Mesenchymal stem cell (in vitro differentiated cells and primary cell): ENCODE results near the gene PLXNA2.

Experiments used
- DNase-seq: peaks from one replicate; pipeline ENCODE4 v3.0.0-alpha.2; 2013
- H2AFZ ChIP-seq: one replicate; pipeline ENCODE4 v1.6.1; 2013; ENCODE audit warnings: low read depth, mild to moderate bottlenecking, control low read depth, inconsistent platforms, low read length, moderate library complexity
- H2AK5ac ChIP-seq: 2 replicates; pipeline ENCODE4 v1.6.1; 2013; ENCODE audit warnings: low read length, moderate library complexity, mild to moderate bottlenecking, inconsistent platforms; ENCODE audit not compliant: severe bottlenecking
- H2BK120ac ChIP-seq: one replicate; pipeline ENCODE4 v1.6.1; 2013; ENCODE audit warnings: low read depth, mild to moderate bottlenecking, inconsistent platforms, low read length, moderate library complexity
- H2BK12ac ChIP-seq, 2 experiments: one replicate each; pipeline ENCODE4 v1.6.1; 2013; ENCODE audit warnings: inconsistent platforms in 2 of 2, low read length in 2 of 2, mild to moderate bottlenecking in 2 of 2, moderate library complexity in 2 of 2, control low read depth in 1 of 2
- H2BK15ac ChIP-seq: one replicate; pipeline ENCODE4 v1.6.1; 2013; ENCODE audit warnings: mild to moderate bottlenecking, low read depth, inconsistent platforms; ENCODE audit not compliant: poor library complexity, severe bottlenecking
- H2BK5ac ChIP-seq: 2 replicates; pipeline ENCODE4 v1.6.1; 2013; ENCODE audit warnings: low read depth, mild to moderate bottlenecking, low read length, control low read depth, inconsistent platforms; ENCODE audit not compliant: poor library complexity, severe bottlenecking
- H3K14ac ChIP-seq, 2 experiments: one replicate each; pipeline ENCODE4 v1.6.1; 2013; ENCODE audit warnings: inconsistent platforms in 2 of 2, low read length in 2 of 2, control low read depth in 1 of 2, mild to moderate bottlenecking in 1 of 2, moderate library complexity in 1 of 2
- H3K18ac ChIP-seq, 2 experiments: one replicate each; pipeline ENCODE4 v1.6.1; 2013; ENCODE audit warnings: inconsistent platforms in 2 of 2, low read length in 2 of 2, control low read depth in 1 of 2, low read depth in 1 of 2, mild to moderate bottlenecking in 1 of 2
- H3K23ac ChIP-seq, 2 experiments: one replicate each; pipeline ENCODE4 v1.6.1; 2013; ENCODE audit warnings: inconsistent platforms in 2 of 2, low read length in 2 of 2, mild to moderate bottlenecking in 2 of 2, moderate library complexity in 2 of 2, control low read depth in 1 of 2
- H3K27ac ChIP-seq: 2 replicates; pipeline ENCODE4 v1.5.1; 2013; ENCODE audit warnings: mild to moderate bottlenecking, moderate library complexity, low read length, control low read depth, inconsistent platforms; ENCODE audit not compliant: poor library complexity, severe bottlenecking
- H3K27me3 ChIP-seq, 2 experiments: 2 replicates each; pipeline versions ENCODE4 v1.6.1 to v1.7.0; 2013; ENCODE audit warnings: low read length in 2 of 2, mild to moderate bottlenecking in 2 of 2, moderate library complexity in 2 of 2, control low read depth in 1 of 2, inconsistent platforms in 1 of 2; ENCODE audit not compliant: control insufficient read depth in 1 of 2, insufficient read depth in 1 of 2
- H3K36me3 ChIP-seq, 2 experiments: 2 replicates each; pipeline versions ENCODE4 v1.6.1 to v1.7.0; 2013; ENCODE audit warnings: low read length in 2 of 2, control low read depth in 1 of 2, inconsistent platforms in 1 of 2, low read depth in 1 of 2, mild to moderate bottlenecking in 1 of 2; ENCODE audit not compliant: insufficient read depth in 2 of 2, control insufficient read depth in 1 of 2
- H3K4ac ChIP-seq, 2 experiments: one replicate each; pipeline ENCODE4 v1.6.1; 2013; ENCODE audit warnings: inconsistent platforms in 2 of 2, low read length in 2 of 2, mild to moderate bottlenecking in 2 of 2, moderate library complexity in 2 of 2, control low read depth in 1 of 2, low read depth in 1 of 2
- H3K4me1 ChIP-seq: 2 replicates; pipeline ENCODE4 v1.6.1; 2013; ENCODE audit warnings: low read depth, low read length, control low read depth; ENCODE audit not compliant: control insufficient read depth, insufficient read depth
- H3K4me2 ChIP-seq: 2 replicates; pipeline ENCODE4 v1.6.1; 2013; ENCODE audit warnings: low read length, mild to moderate bottlenecking, inconsistent platforms; ENCODE audit not compliant: poor library complexity, severe bottlenecking
- H3K4me3 ChIP-seq, 2 experiments: 2 replicates each; pipeline versions ENCODE4 v1.5.1 to v1.7.0; 2013; ENCODE audit warnings: low read length in 2 of 2, mild to moderate bottlenecking in 2 of 2, control low read depth in 1 of 2, low read depth in 1 of 2; ENCODE audit not compliant: insufficient read depth in 1 of 2
- H3K79me1 ChIP-seq: replicated peaks from 2 replicates; pipeline ENCODE4 v1.6.1; 2013; ENCODE audit warnings: mild to moderate bottlenecking, control low read depth, low read length, inconsistent platforms; ENCODE audit not compliant: poor library complexity, severe bottlenecking
- H3K9ac ChIP-seq: 2 replicates; pipeline ENCODE4 v1.7.0; 2013; ENCODE audit warnings: mild to moderate bottlenecking, low read length, moderate library complexity
- H3K9me3 ChIP-seq: 2 replicates; pipeline ENCODE4 v1.7.0; 2013; ENCODE audit warnings: mild to moderate bottlenecking, low read length; ENCODE audit not compliant: control insufficient read depth
- H4K8ac ChIP-seq: one replicate; pipeline ENCODE4 v1.6.1; 2013; ENCODE audit warnings: inconsistent platforms, mild to moderate bottlenecking, low read length, moderate library complexity
- H4K91ac ChIP-seq: one replicate; pipeline ENCODE4 v1.6.1; 2013; ENCODE audit warnings: mild to moderate bottlenecking, low read length, inconsistent platforms
- WGBS: methylation state at CpG from one replicate; pipeline ENCODE4 v1.1.7; 2013; ENCODE audit warnings: mixed read lengths; 5-methylcytosine and 5-hydroxymethylcytosine counted together

PLXNA2 gene

DNA sequence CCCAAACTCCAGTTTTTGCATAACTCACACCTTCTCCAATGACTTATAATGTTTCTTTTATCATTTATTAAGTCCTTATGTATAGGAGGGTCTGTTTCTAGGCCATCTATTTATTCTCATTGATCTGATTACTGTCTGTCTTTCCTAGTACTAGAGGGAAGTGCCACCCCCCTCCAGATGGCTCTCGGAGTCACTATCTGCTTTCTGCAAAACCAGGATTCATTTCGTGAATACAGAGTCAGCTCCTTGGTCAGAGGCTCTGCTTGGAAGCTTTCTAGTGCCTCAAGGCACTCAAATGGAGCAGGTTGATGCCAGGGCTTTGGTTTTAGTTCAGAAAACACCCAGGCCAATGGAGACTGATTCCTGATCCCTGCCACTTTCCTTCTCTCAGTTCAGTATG lies 231.0 kb downstream of the PLXNA2 start:
- Histone ChIP-seq H3K4ac (no peak overlapping the region), H3K9ac (no peak overlapping the region), H3K18ac (no peak overlapping the region), H3K9me3 (no peaks in the 10 kb centered on the region), H3K23ac (no peak overlapping the region), H2AK5ac (no peak overlapping the region), H3K27me3 (peaks cover 4 to 6% of the 10 kb centered on the region in 2 experiments), H2BK120ac (no peak overlapping the region), H3K27ac (no peak overlapping the region), H4K8ac (no peak overlapping the region), H2AFZ (no peak overlapping the region), H3K14ac (no peak overlapping the region), H3K4me2 (no peak overlapping the region), H2BK12ac (no peak overlapping the region), H3K4me3 (no peak overlapping the region), H3K36me3 (no peaks in the 10 kb centered on the region), H2BK15ac (no peak overlapping the region), H4K91ac (no peak overlapping the region), H3K79me1 (no peaks in the 10 kb centered on the region), H3K4me1 (peaks cover 4% of the 10 kb centered on the region), H2BK5ac (no peak overlapping the region)
- 85% methylated on average over 2 of the region's 2 CpGs for WGBS
- no peak for DNase-seq

DNA sequence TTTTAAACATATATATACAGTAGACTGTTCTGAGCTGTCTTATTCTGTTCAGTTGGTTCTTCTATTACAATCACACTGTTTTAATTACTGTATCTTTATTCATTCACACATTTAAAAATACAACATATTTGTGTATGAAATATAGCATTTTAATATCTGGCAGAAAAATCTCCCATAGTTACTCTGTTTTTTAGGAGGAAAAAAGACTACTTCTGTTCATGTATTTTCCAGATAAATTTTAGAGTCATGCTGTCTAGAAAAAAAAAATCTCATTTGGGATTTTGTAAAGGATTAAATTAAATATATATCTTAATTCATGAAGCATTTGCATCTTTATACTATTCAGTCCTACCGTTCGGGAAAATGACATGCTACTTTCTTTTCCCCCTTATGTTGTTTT lies 231.5 kb downstream of the PLXNA2 start:
- H3K4ac ChIP-seq = no peak overlapping the region
- H3K9ac ChIP-seq = no peak overlapping the region

DNA sequence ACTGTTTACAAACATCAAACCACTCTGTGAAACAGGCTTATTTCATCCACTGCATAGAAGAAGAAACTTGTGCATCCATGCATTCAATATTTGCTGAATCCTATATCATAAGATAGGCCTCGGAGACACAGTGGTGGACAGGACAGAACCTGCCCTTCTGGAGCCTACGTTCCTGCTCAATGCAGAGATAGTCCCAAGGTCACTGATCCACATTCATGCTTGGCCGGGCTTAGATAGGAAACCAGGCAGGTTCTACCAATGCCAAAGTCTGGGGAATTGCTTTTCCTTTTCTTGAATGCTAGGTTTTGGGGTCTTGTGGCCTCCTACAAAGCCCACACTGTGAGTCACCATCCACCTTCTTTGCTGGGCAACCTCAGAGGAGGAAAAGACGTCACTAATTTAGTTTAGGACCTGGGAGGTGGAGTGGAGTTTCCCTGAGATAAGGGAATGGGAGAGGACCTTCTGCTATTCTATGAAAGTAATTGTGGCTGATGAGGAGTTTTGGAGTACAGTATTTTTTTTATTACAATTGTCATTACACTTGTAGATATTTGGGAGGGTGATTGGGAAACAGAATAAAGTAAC lies 233.6 kb downstream of the PLXNA2 start:
- Histone ChIP-seq H3K4ac (no peak overlapping the region), H3K18ac (no peak overlapping the region), H3K27me3 (no peaks in the 10 kb centered on the region), H4K8ac (no peak overlapping the region), H3K4me3 (no peak overlapping the region), H3K27ac (no peak overlapping the region), H2BK120ac (no peak overlapping the region), H4K91ac (no peak overlapping the region), H2BK15ac (no peak overlapping the region), H2BK12ac (no peak overlapping the region), H2BK5ac (no peak overlapping the region), H3K14ac (no peak overlapping the region), H3K9me3 (no peaks in the 10 kb centered on the region), H2AK5ac (no peak overlapping the region), H3K4me2 (no peak overlapping the region), H3K36me3 (no peaks in the 10 kb centered on the region), H3K79me1 (no peaks in the 10 kb centered on the region), H3K9ac (no peak overlapping the region), H3K23ac (no peak overlapping the region), H2AFZ (no peak overlapping the region), H3K4me1 (peaks cover 4% of the 10 kb centered on the region)
- WGBS = 79% methylated on average over 4 of the region's 4 CpGs
- no peak for DNase-seq

More for the DNA sequence above, 231.5 kb downstream of the PLXNA2 start:
- Histone ChIP-seq H2BK12ac (no peak overlapping the region), H4K91ac (no peak overlapping the region), H4K8ac (no peak overlapping the region), H3K4me1 (peaks cover 4% of the 10 kb centered on the region), H2AK5ac (no peak overlapping the region), H3K4me2 (no peak overlapping the region), H3K18ac (no peak overlapping the region), H2BK120ac (no peak overlapping the region), H3K36me3 (no peaks in the 10 kb centered on the region), H3K4me3 (no peak overlapping the region), H2AFZ (no peak overlapping the region), H3K79me1 (no peaks in the 10 kb centered on the region), H3K14ac (no peak overlapping the region), H3K23ac (no peak overlapping the region), H3K9me3 (no peaks in the 10 kb centered on the region), H2BK5ac (no peak overlapping the region), H2BK15ac (no peak overlapping the region), H3K27me3 (peaks cover 4 to 6% of the 10 kb centered on the region in 2 experiments), H3K27ac (no peak overlapping the region)
- no peak for DNase-seq
- no CpG with 5 or more reads among the region's 2 CpGs for WGBS

DNA sequence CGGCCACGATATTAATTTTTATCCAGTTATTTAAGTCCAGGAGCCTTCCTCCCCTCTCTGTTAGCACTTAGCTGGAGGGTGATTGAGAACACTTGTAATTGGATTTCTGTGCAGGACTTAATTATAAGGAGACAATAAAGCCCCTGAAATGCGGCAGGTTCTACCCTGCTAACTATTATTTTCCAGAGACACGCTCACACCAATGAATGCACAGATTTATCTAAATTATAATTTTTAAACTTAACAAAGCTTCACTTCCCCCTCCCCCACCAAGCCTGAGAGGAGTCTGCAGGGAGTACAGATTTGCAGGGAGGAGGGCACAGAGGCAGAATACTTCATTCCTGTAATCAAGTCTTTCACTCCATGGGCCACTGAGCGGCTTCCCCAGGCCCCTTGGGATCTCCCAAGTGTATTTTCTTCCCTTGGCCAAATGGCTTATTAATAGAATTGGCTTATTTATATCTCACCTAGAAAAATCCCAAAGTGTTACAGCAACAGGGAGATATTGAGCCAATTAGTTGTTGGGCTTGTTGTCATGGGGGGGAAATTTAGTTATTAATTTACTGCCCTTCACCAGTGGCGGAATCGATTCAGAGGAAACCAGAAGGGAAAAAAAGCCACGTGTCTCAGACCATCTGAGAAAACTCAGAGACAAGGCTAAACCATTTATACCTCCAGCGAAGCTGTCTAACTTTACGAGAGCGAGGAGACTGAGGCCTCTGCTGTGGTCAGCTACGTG lies 234.3 kb downstream of the PLXNA2 start:
- no peak overlapping the region for H4K8ac ChIP-seq
- H2BK5ac ChIP-seq = no peak overlapping the region
- no peak overlapping the region for H2BK15ac ChIP-seq
- H3K4me1 ChIP-seq = peaks cover 4% of the 10 kb centered on the region
- no peak overlapping the region for H3K14ac ChIP-seq
- H3K23ac ChIP-seq = no peak overlapping the region
- no peaks in the 10 kb centered on the region for H3K36me3 ChIP-seq
- no peak overlapping the region for H2AFZ ChIP-seq
- WGBS = 94% methylated on average over 9 of the region's 12 CpGs
- no peak overlapping the region for H4K91ac ChIP-seq
- no peak overlapping the region for H2BK120ac ChIP-seq
- DNase-seq = no peak
- no peaks in the 10 kb centered on the region for H3K27me3 ChIP-seq
- H2BK12ac ChIP-seq = no peak overlapping the region
- H3K4me3 ChIP-seq = no peak overlapping the region
- no peaks in the 10 kb centered on the region for H3K9me3 ChIP-seq
- no peak overlapping the region for H3K4me2 ChIP-seq
- no peak overlapping the region for H3K27ac ChIP-seq
- no peak overlapping the region for H3K4ac ChIP-seq
- no peaks in the 10 kb centered on the region for H3K79me1 ChIP-seq
- no peak overlapping the region for H3K9ac ChIP-seq
- no peak overlapping the region for H3K18ac ChIP-seq
- H2AK5ac ChIP-seq = no peak overlapping the region
